CD4-positive, alpha-beta T cell treated with Interleukin-6 for 4 hours (primary cell): ENCODE results near the gene CACNA1B.

ENCODE experiments used
- DNase-seq: peaks from one replicate; pipeline ENCODE4 v3.0.0-alpha.2; 2020; ENCODE audit warnings: mixed read lengths

The CACNA1B gene

DNA sequence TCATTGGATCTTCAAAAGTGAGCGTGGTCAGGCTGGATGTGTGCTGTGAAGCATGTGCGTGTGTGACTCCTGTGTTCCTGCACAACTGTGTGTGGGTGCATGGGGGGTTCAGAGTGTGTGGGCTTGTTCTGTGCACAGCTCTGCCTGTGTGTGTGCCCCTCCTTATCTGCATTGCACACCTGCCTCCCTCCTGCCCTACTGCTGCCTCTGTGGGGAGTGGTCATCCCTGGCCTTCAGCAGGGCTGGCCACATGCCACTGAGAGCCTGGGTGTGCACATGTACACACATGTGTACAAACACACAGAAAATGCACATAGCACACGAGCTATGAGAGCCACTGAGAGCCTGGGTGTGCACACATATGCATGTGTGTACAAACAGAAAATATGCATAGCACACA is 92.1 kb downstream of the CACNA1B start:
- no peak for DNase-seq

DNA sequence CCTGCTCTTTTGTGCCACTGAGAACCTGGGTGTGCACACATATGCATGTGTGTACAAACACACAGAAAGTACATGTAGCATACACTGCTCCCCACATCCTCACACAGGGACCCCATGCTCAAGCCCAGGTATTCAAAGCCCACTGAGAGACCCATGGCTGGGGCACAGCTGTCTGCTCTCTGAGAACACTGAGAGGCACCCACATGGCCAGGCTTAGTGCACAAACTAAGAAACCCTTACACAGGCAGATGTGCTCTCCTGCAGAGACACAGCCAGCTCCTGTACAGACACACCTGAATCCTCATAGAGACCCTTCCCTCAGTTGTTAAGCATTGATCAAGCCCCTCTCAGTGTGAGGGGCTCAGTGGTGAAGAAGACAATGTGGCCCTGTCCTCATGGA is 92.5 kb downstream of the CACNA1B start:
- DNase-seq, result no peak

DNA sequence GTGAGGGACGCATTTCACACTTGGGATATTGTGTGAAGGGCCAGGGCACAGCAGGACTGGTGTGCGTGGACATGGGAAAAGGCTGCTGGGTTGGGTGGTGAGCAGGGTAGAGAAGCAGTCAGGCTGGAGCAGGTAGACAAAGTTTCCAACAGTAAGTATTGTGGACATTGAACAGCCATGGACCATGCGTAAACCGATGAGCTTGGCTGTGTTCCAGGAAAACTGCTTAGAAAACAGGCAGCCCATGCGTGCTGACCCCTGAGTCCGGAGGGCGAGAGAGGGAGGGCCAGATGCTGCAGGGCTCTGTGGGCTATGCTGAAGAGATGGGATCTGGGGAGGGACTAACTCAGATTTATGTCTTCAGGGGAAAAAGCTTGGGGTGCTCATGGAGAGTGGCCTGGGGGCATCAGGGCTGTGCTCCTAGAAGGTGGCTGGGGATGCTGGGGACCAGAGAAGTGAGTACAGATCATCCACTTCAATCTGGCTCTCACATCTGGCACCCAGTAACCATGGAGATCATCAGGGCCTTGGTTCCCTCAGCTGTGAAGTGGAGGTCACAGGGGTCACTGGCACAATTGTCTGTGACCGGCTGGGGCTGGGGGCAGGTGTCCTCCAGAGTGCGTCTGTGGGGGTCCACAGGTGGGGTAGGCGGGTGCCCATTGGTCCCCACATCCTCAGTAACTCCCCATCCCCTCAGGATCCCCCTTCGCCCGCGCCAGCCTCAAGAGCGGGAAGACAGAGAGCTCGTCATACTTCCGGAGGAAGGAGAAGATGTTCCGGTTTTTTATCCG is 93.3 kb downstream of the CACNA1B start:
- no peak for DNase-seq

DNA sequence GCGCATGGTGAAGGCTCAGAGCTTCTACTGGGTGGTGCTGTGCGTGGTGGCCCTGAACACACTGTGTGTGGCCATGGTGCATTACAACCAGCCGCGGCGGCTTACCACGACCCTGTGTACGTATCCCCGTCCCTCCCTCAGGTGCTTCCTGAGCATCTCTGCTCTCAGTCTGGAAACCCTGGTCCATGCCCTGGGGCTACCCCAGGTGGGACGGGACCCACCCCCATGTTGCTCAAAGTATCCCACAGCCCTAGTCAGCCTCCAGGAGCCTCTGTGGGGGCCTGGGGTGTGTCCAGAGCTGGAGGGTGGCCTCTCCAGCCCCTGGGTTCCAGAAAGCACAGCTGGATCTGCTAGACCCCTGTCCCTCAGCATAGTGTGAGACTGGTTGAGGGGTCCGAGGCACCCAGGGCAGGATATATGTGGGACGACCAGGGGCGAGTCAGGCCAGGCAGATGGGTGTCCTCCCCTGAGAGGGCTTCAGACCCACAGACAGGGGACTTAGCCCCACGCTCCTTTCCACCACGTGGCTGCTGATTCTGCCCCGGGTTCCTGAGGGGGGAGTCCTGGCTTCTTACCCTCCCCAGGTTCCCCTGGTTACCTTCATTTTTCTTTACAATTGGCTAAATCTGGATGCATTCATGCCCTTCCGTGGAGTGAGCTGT is 94.0 kb downstream of the CACNA1B start:
- DNase-seq, result no peak

DNA sequence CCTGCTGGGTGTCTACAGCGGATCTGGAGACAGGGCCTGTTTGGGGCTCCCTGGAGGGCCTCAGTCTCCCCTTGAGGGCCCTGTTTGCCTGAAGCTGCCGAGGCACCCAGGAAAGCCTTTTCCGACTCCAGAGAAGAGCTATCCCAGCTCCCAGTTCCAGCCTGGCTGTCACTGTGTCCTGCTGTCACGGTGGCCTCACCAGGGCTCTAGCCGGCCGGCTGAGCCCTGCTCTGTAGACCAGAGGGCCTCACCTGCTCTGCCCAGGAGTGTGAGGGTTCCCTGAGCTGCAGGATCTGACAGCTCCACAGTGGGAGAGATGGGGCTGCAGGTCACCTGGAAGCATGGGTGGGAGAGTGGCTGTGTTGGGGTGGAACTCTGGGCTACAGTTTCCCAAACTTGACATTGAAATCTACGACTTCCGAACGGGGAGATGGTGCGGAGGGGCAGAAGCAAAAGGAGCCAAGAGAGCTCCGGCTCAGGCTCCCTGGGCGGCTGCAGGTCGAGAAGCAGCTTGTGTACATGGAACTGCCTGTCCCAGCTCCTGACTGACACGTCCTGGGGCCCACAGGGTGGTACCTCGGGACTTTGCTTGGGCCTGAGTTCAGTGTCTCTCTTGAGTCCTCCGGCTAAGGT is 94.9 kb downstream of the CACNA1B start:
- DNase-seq, result no peak

DNA sequence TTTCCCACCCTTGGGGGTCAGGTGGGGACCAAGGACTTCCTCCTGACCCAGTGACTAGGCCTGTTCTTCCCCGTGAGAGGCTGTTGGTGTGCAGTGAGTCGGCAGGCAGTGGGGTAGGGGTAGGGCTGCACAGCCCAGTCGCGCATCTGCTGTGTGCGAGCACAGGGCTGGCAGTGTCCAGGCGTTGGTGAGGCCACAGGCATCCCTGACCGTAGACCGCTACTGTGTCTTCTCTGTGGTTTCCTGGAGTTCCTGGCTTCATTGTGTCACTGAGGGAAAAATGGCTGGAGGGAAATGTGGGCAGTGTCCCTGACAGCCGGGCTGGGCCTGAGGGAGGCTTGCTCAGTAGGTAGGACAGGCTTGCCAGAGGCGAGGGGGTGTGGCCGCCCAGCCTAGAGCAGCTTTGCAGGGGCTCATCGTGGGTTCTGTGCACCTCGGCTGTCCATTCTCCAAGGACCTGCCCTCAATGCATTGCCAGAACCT is 95.4 kb downstream of the CACNA1B start:
- DNase-seq, result no peak

DNA sequence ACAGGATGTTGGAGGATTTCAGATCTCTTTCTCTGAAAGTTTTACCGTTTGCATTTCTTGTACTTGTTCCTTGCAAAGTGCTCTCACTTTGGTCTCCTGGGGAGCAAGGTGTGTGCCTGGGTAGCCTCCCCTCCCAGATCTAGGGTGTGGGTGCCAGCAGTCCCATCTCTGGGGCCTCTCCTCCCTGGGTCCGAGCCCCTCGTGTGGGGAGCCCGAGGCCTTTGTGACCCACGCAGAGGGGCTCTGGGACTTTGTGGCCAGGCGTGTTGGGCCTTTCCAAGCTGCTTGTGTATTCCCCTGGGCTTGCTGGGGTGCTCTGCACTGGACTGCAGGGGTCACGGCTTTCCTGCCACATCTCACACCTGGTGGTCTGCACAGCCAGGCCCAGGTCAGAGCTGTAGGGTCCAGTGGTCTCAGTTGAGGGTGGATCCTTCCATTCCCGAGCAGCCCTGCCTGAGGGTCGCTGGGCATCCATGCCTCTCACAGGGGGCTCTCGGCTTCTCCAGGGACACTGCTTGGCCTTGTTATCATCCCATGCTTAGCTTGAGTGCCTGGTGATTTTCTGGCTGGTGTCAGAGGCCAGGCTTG is 96.3 kb downstream of the CACNA1B start:
- no peak for DNase-seq

DNA sequence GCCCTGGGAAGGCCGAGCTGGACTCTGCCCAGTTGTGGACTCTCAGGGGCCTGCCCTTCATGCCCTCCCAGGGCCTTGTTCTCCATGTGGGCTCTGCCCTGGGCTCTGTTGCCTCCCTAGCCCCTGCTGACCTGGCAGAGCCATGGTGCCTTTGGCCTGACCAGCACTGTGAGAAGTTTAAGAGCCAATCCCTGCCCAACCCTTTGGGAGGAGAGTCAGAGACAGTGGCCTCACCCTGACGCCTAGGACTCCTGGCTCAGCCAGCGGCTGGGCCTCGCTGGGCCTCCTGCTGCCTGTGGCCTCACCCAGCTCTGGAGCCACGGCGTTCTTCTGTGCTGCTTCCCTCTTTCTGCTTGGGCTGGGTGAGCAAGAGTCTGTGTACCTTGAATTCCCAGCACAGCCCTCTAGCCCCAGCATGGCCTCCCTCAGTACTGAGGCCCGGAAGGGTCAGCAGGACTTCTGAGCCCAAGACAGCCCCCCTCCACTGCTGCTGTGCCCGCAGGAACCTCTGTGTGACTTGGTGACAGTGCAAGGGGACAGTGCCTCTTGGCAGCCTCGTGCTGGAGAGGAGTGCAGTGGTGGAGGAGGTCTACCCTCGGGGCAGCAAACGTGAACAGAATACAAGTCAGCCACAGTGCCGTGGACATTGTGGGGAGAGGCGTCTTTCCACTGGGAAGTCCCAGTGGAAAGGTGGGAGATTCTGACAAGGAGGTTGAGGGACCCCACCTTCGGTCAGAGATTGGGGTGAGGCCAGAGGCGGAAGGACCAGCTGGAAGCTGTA is 97.4 kb downstream of the CACNA1B start:
- no peak for DNase-seq

DNA sequence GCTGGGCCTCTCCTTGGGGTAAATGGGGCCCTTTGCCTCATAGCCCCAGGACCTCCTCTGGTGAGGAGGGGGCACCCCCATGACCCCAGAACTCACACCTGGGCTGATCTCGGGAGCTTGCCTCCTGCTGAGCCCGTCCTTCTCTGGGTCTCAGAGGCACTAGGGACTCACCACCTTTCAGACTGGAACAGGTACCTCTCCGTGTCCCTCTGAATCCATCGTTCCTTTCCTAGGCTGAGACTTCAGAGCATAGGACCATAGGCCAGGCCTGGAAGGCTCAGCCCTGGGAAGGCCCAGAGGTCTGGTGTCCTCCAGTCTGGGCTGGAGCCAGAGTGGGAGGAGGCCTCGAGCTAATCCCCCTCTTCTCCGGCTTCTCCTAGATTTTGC is 97.9 kb downstream of the CACNA1B start:
- DNase-seq, result no peak

DNA sequence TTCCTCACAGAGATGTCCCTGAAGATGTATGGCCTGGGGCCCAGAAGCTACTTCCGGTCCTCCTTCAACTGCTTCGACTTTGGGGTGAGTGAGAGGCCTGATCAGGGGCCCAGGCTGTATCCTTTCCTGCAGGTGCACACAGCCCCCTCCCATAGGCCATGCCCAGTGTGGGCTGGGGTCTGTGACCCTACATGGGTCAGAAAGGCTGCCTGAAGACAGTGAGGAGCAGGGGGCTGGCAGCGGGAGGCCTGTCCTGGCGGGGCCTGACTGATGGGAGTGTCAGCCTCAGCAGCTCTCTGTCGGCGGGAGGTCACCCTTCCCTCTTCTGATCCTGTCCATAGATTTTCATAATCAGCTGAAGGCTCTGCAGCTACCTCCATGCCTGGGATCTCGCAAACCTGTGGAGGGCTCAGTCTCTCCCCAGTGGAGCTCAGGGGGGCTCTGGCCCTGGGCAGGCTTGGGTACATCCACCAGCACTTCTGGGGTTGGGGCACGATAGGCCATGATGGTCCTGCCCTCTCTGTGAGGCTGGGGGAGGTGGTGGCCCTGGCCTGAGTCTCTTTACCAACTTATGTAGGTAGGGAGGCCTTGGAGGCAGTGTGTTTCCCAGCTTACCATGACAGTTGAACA is 98.5 kb downstream of the CACNA1B start:
- DNase-seq, result no peak

DNA sequence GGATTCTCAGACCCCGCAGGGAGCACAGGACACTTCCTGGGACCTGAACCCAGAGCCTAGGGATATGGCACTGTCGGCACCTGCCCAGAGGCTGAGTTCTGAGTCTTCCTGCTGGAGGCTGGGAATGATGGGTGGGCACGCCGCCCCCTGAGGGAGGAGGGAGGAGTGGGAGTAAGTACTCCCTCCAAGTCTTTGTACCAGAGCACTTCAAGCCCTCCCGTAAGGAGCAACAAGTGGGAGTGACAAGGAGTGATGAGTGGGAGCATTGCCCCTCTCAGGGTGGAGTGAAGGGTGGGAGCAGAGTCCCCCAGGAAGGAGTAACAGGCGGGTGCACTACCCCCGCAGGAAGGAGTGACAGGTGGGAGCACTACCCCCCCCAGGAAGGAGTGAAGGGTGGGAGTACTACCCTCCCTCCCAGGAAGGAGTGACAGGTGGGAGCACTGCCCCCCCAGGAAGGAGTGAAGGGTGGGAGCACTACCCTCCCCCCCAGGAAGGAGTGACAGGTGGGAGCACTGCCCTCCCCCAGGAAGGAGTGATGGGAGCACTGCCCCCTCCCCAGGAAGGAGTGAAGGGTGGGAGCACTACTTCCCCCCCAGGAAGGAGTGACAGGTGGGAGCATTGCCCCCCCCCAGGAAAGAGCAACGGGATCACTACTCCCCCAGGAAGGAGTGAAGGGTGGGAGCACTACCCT is 100.1 kb downstream of the CACNA1B start:
- no peak for DNase-seq

DNA sequence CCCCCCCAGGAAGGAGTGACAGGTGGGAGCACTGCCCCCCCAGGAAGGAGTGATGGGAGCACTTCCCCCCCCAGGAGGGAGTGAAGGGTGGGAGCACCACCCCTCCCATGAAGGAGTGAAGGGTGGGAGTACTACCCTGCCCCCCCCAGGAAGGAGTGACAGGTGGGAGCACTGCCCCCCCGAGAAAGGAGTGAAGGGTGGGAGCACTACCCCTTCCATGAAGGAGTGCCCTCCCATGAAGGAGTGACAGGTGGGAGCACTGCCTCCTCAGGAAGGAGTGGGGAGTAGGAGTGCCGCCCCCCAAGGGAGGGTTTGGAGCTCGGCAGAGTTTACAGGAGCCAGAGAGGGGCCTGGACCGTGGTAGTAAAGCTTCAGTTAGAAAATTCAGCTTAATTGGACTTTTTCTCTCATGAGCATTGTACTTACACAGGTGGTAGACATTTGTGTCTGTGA is 100.7 kb downstream of the CACNA1B start:
- DNase-seq, result no peak

DNA sequence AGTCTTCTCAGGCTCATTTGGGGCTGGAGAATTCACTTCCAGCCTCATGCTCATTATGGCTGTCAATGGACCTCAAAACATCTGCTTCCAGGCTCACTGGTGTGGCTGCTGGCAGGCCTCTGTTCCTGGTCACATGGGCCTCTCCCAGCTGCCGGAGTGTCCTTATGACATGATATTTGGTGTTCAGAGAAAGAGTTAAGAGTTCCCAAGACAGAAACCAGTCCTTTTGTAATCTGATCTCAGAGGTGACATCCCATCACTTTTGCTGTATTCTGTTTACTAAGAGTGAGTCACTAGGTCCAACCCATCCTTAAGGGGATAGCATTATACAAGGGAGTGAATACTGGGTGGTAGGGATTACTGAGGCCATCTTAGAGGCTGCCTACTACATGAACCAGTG is 104.6 kb downstream of the CACNA1B start:
- DNase-seq, result no peak

DNA sequence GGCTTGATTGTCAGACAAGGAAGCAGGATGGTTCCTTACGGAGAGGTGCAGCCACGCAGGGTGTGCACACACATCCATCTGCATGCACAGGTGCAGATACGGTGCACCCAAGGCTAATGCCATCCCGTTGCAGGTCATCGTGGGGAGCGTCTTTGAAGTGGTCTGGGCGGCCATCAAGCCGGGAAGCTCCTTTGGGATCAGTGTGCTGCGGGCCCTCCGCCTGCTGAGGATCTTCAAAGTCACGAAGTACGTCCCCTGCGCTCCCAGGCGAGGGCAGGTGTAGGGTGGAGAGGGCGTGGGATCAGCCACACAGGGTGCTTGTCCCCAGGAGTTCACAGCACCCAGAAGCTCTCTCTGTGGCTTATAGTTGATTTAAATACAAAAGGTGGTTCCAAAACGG is 106.4 kb downstream of the CACNA1B start:
- no peak for DNase-seq

DNA sequence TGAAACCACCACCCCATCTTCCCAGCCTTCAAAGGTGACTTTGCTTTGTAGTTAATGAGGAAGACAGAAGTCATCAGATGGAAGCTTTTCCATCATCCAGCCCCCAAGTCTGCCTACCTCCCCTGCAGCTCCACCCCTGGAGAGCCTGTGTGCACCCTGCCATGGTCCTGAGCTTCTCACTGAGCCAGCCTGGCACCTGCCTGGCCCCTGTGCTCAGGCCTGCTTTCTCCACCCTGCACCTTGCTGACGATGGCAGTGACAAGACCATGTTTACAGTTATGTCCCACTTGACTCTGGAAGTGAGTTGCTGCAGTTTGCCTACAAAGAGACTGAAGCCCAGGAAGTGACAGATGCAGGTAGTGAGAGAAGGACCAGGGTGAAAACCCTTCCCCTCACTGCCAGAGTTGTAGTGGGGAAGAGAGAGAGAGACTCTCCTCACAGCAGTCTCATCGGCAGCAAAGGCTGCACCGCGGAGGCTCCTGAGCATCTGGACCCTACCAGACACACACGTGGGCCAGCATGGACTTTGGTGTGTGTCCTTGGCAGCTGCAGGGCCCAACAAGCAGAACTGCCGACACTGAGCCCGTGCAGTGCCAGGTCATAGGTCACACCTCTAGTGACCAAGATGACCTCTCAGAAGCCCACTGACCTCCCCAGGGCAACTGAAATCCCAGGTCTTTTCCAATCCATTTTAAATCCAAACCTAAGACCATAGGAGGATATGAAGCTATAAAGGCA is 107.1 kb downstream of the CACNA1B start:
- no peak for DNase-seq

DNA sequence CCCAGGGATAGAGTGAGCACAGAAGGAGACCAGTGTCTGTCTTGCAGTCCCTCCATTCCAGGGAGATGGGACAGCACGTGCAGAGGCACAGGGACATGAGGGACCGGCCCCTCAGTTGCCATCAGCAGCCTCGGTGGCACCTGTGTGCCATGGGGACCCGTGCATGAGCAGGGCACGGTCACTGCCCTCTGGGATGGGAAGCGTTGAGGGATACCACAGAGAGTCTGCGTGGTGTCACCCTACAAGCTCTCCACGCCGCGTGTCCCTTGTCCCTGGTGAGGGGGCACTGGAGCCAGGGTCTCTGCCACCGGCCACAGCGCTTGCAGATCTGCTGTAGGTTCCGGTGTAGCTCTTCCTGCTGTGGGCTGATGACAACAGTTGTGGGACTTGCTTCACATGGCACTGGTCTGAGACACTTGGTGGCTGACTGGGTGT is 108.1 kb downstream of the CACNA1B start:
- DNase-seq, result no peak

DNA sequence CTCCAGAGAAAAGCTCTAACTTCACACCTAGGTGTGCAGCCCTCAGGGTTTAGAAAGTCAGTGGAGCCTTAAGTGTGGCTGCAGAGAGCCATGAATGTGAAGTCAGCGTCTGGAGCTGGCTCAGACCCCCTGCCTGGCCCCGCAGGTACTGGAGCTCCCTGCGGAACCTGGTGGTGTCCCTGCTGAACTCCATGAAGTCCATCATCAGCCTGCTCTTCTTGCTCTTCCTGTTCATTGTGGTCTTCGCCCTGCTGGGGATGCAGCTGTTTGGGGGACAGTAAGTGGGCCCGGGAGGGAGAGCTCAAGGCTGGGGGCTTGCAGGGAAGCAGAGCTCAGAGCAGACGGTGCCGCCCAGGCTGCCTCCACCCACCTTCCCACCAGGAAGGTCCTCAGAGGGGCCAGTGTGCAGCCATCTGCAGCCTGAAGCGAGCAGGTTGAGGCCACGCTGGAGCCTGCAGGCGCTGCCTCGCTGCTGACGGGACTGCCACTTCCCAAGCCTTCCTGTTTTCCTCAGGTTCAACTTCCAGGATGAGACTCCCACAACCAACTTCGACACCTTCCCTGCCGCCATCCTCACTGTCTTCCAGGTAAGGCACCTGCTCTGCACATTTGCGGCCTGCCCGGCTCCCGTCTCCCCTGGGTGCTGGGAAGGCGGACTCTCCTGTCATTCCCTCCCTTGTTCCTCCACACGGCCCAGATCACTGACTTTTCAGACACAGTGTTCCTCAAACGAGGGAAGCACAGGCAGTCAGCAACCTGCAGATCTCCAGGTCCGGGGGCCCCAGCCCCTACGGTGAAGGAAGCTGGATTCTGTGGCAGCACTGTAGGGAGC is 108.9 kb downstream of the CACNA1B start:
- DNase-seq, result no peak

DNA sequence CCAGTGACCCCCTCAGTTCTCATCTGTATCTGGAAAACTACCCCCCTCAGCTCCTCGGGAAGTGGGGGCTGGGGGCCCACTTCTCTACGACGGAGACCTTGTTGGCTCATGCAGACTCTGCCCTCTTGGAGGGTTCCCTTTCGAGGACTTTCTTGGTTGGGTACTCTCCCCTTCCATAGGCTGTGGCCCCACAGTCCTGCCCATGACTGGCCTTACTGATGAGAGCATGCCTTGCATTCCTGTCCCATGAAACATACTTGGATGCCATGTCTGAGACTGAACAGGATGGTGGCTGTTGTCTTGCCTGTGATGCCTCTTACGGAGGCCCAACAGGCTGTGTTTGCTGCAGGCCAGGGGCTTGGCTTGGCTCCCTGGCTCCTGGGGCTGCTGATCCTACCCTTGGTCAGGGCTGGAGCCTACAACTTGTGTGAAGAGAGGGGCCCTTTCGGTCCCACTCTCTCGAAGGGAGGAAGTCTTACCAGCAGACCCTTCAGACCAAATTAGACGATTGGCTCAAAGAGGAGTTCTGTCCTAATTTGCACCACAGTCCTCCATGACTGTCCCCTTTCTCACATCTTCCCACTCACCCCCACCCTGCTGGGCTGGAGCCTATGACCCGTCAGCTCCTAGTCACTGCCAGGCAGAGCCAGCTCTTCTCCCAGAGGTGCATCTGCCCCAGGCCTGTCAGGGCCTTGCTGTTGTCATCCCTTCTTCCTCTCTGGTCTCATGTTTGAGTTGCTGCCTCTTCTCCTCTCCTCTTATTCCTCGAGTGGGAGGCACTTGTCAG is 109.9 kb downstream of the CACNA1B start:
- no peak for DNase-seq

DNA sequence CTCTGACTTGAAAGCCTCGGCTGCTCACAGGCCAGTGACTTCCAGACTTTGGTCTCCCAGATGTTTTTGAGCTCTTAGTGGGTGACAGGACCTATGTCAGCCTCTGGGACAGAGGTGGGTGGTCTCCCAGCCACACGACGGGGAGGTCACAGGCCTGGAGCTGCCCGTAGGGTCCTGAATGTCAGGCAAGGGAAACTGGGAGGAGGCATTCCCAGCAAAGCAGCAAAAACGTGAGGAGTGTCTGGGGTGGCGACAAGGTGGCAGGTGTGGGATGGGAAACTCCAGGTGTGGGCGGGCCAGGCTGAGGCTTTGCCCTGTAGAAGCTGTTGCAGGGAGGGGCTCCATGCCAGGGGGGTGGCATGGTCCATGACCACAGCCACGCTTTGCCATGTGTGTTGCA is 110.5 kb downstream of the CACNA1B start:
- no peak for DNase-seq
